ENCODE measurements around the gene USH1G. TPM values are rescaled to one million over a fixed set of nuclear protein-coding genes. Genes with fewer than 3 reads are reported as not detected.

Gene USH1G
- total and polyA plus RNA-seq, 2 donors, result 0.16 to 0.53 TPM

- H3K36me3 ChIP-seq (ENCODE audit: insufficient read depth), result no peaks in the 10 kb centered on the region
- H3K4me1 ChIP-seq (ENCODE audit: insufficient read depth), result no peaks in the 10 kb centered on the region
- no peak for DNase-seq (ENCODE audit: extremely low spot score)
- WGBS, result 37% methylated on average over 19 of the region's 19 CpGs
- no peak overlapping the region for H3K27ac ChIP-seq (ENCODE audit: low read depth)
- H3K4me3 ChIP-seq (ENCODE audit: low read depth, low read length), result no peak overlapping the region
Observed at GRCh38 chr17:74960570-74961342, 37.7 kb upstream of the USH1G start.

GRCh38 chr17:74959826-74960515, 36.9 kb upstream of the USH1G start:
- Histone ChIP-seq H3K4me1 (ENCODE audit: insufficient read depth) (no peaks in the 10 kb centered on the region), H3K27ac (ENCODE audit: low read depth) (no peak overlapping the region), H3K4me3 (ENCODE audit: low read depth, low read length) (no peak overlapping the region), H3K36me3 (ENCODE audit: insufficient read depth) (no peaks in the 10 kb centered on the region)
- 68% methylated on average over 14 of the region's 14 CpGs for WGBS
- DNase-seq (ENCODE audit: extremely low spot score), result no peak

- no peak for DNase-seq (ENCODE audit: extremely low spot score)
- 41% methylated on average over 33 of the region's 33 CpGs for WGBS
- Histone ChIP-seq H3K36me3 (ENCODE audit: insufficient read depth) (no peaks in the 10 kb centered on the region), H3K27ac (ENCODE audit: low read depth) (no peak overlapping the region), H3K4me1 (ENCODE audit: insufficient read depth) (no peaks in the 10 kb centered on the region), H3K4me3 (ENCODE audit: low read depth, low read length) (no peak overlapping the region)
Observed at GRCh38 chr17:74957935-74958740, 35.1 kb upstream of the USH1G start.

GRCh38 chr17:74956093-74956492, 33.0 kb upstream of the USH1G start:
- no peaks in the 10 kb centered on the region for H3K36me3 ChIP-seq (ENCODE audit: insufficient read depth)
- DNase-seq (ENCODE audit: extremely low spot score), result no peak
- H3K27ac ChIP-seq (ENCODE audit: low read depth), result no peak overlapping the region
- H3K4me1 ChIP-seq (ENCODE audit: insufficient read depth), result no peaks in the 10 kb centered on the region
- no peak overlapping the region for H3K4me3 ChIP-seq (ENCODE audit: low read depth, low read length)
- WGBS, result 75% methylated on average over 4 of the region's 4 CpGs

GRCh38 chr17:74954665-74955421, 31.8 kb upstream of the USH1G start:
- 63% methylated on average over 13 of the region's 13 CpGs for WGBS
- Histone ChIP-seq H3K4me3 (ENCODE audit: low read depth, low read length) (no peak overlapping the region), H3K27ac (ENCODE audit: low read depth) (no peak overlapping the region), H3K36me3 (ENCODE audit: insufficient read depth) (no peaks in the 10 kb centered on the region), H3K4me1 (ENCODE audit: insufficient read depth) (no peaks in the 10 kb centered on the region)
- DNase-seq (ENCODE audit: extremely low spot score), result no peak

- WGBS, result 86% methylated on average over 15 of the region's 15 CpGs
- Histone ChIP-seq H3K4me1 (ENCODE audit: insufficient read depth) (no peaks in the 10 kb centered on the region), H3K4me3 (ENCODE audit: low read depth, low read length) (no peak overlapping the region), H3K27ac (ENCODE audit: low read depth) (no peak overlapping the region), H3K36me3 (ENCODE audit: insufficient read depth) (no peaks in the 10 kb centered on the region)
- DNase-seq (ENCODE audit: extremely low spot score), result no peak
Observed at GRCh38 chr17:74954115-74954514, 31.1 kb upstream of the USH1G start.

GRCh38 chr17:74953134-74953687, 30.2 kb upstream of the USH1G start:
- 75% methylated on average over 11 of the region's 11 CpGs for WGBS
- DNase-seq (ENCODE audit: extremely low spot score), result no peak
- Histone ChIP-seq H3K36me3 (ENCODE audit: insufficient read depth) (no peaks in the 10 kb centered on the region), H3K27ac (ENCODE audit: low read depth) (no peak overlapping the region), H3K4me3 (ENCODE audit: low read depth, low read length) (no peak overlapping the region), H3K4me1 (ENCODE audit: insufficient read depth) (no peaks in the 10 kb centered on the region)

- no peaks in the 10 kb centered on the region for H3K36me3 ChIP-seq (ENCODE audit: insufficient read depth)
- no peaks in the 10 kb centered on the region for H3K4me1 ChIP-seq (ENCODE audit: insufficient read depth)
- no peak overlapping the region for H3K27ac ChIP-seq (ENCODE audit: low read depth)
- DNase-seq (ENCODE audit: extremely low spot score), result no peak
- 67% methylated on average over 24 of the region's 24 CpGs for WGBS
- no peak overlapping the region for H3K4me3 ChIP-seq (ENCODE audit: low read depth, low read length)
Observed at GRCh38 chr17:74952431-74953133, 29.5 kb upstream of the USH1G start.

GRCh38 chr17:74951680-74952421, 28.8 kb upstream of the USH1G start:
- no peak for DNase-seq (ENCODE audit: extremely low spot score)
- 61% methylated on average over 32 of the region's 32 CpGs for WGBS

GRCh38 chr17:74951065-74951464, 28.0 kb upstream of the USH1G start:
- Histone ChIP-seq H3K4me3 (ENCODE audit: low read depth, low read length) (no peak overlapping the region), H3K27ac (ENCODE audit: low read depth) (no peak overlapping the region), H3K36me3 (ENCODE audit: insufficient read depth) (no peaks in the 10 kb centered on the region), H3K4me1 (ENCODE audit: insufficient read depth) (no peaks in the 10 kb centered on the region)
- DNase-seq (ENCODE audit: extremely low spot score), result no peak
- WGBS, result 56% methylated on average over 3 of the region's 3 CpGs

More at GRCh38 chr17:74951680-74952421, 28.8 kb upstream of the USH1G start:
- no peak overlapping the region for H3K4me3 ChIP-seq (ENCODE audit: low read depth, low read length)
- no peak overlapping the region for H3K27ac ChIP-seq (ENCODE audit: low read depth)
- H3K36me3 ChIP-seq (ENCODE audit: insufficient read depth), result no peaks in the 10 kb centered on the region
- no peaks in the 10 kb centered on the region for H3K4me1 ChIP-seq (ENCODE audit: insufficient read depth)

GRCh38 chr17:74950207-74950606, 27.2 kb upstream of the USH1G start:
- Histone ChIP-seq H3K27ac (ENCODE audit: low read depth) (no peak overlapping the region), H3K4me1 (ENCODE audit: insufficient read depth) (no peaks in the 10 kb centered on the region), H3K4me3 (ENCODE audit: low read depth, low read length) (no peak overlapping the region), H3K36me3 (ENCODE audit: insufficient read depth) (no peaks in the 10 kb centered on the region)
- DNase-seq (ENCODE audit: extremely low spot score), result no peak
- 61% methylated on average over 8 of the region's 8 CpGs for WGBS

Measured in urinary bladder (tissue), 4 donors.